ENCODE results near the gene GSDME.

GRCh38 chr7:24669971-24670591, 87.2 kb downstream of the GSDME start:
- no peak for TF ChIP-seq CTCF (conservative IDR thresholded peaks at IDR 0.05 in 1 of 2, IDR thresholded peaks at IDR 0.05 in 1 of 2; ENCODE audit: low read depth in 1 of 2, low read length in 2 of 2)
- no peak for TF ChIP-seq EZH2 (IDR thresholded peaks at IDR 0.05; ENCODE audit: low read length, missing control alignments)

Measured in fibroblast of lung (primary cell).